Measurements from ENCODE around the gene E4F1.

- TF ChIP-seq GTF2F1 (IDR thresholded peaks at IDR 0.05; ENCODE audit: borderline replicate concordance, low read depth, low read length) (no peak), TAF1 (IDR thresholded peaks at IDR 0.05; ENCODE audit: low read depth, low read length) (no peak), EZH2 (IDR thresholded peaks at IDR 0.05; ENCODE audit: low read depth, low read length, severe bottlenecking) (no peak), KDM1A (IDR thresholded peaks at IDR 0.05; ENCODE audit: borderline replicate concordance, low read length) (no peak), POLR2AphosphoS5 (IDR thresholded peaks at IDR 0.05; ENCODE audit: low read depth, low read length) (no peak), POLR2A (IDR thresholded peaks at IDR 0.05; ENCODE audit: control extremely low read depth in 1 of 2, low read depth in 2 of 2, low read length in 2 of 2) (no peak), CBX8 (IDR thresholded peaks at IDR 0.05; ENCODE audit: borderline replicate concordance, low read depth, low read length) (no peak), MAX (IDR thresholded peaks at IDR 0.05) (peak; percentile 81), GABPA (IDR thresholded peaks at IDR 0.05; ENCODE audit: borderline replicate concordance, insufficient read depth, low read length) (no peak), CTCF (IDR thresholded peaks at IDR 0.05; ENCODE audit: control extremely low read depth in 1 of 3, insufficient read depth in 1 of 3, low read depth in 1 of 3, low read length in 3 of 3) (peak in 2 of 3 experiments; percentile 14 to 17; a peak in 2 of 4 replicates), USF2 (IDR thresholded peaks at IDR 0.05; ENCODE audit: low read length) (no peak)
These were observed 61.6 kb downstream of the E4F1 start for GRCh38 chr16:2284797-2285576.
